Breast epithelium (tissue), 4 donors: Measurements from ENCODE around the gene MAU2. TPM values are rescaled to one million over a fixed set of nuclear protein-coding genes. Genes with fewer than 3 reads are reported as not detected.
A peak's percentile ranks its signal among the peaks of the same experiment; 100 is the strongest.

Source experiments
- DNase-seq, 2 donors: peaks; one replicate each; pipeline ENCODE4 v3.0.0-alpha.2; 2019; ENCODE audit warnings: low spot score in 2 of 2
- H3K27ac ChIP-seq, 2 donors: fragments of 200-600 bp; sonication (generic) in 1 of 2; one replicate each; pipeline ENCODE4 v1.5.1; 2016 to 2019; ENCODE audit warnings: mild to moderate bottlenecking in 1 of 2
- H3K27me3 ChIP-seq, 2 donors: fragments of 200-600 bp; sonication (generic) in 1 of 2; one replicate each; pipeline versions ENCODE4 v1.5.1 to v1.6.0; 2017 to 2019; ENCODE audit warnings: control low read depth in 1 of 2, mild to moderate bottlenecking in 1 of 2
- H3K36me3 ChIP-seq: fragments of 200-600 bp; one replicate; pipeline ENCODE4 v1.5.1; 2019
- H3K4me1 ChIP-seq, 2 donors: fragments of 200-600 bp; sonication (generic); one replicate each; pipeline ENCODE4 v1.5.1; 2016 to 2019; ENCODE audit warnings: control low read depth in 1 of 2
- H3K4me3 ChIP-seq, 3 donors: fragments of 200-600 bp; sonication (generic); 1 replicate in 2 of 3; 2 replicates in 1 of 3; pipeline ENCODE4 v1.5.1; 2016 to 2019; ENCODE audit warnings: mild to moderate bottlenecking in 3 of 3, moderate library complexity in 2 of 3
- H3K9me3 ChIP-seq, 2 donors: fragments of 200-600 bp; sonication (generic) in 1 of 2; one replicate each; pipeline ENCODE4 v1.5.1; 2016 to 2019; ENCODE audit warnings: control low read depth in 1 of 2
- POLR2A ChIP-seq: fragments of 450-650 bp; IDR thresholded peaks from one replicate; pipeline ENCODE4 v1.6.1; 2016; ENCODE audit warnings: antibody characterized with exemption, mild to moderate bottlenecking, moderate library complexity
- POLR2AphosphoS5 ChIP-seq, 3 donors: sonication (generic); formaldehyde crosslinking; IDR thresholded peaks; one replicate each; pipeline ENCODE4 v1.6.1; 2017; ENCODE audit warnings: antibody characterized with exemption in 3 of 3
- intact Hi-C: fragments of 100-400 bp; cut with DNase I; formaldehyde crosslinking; loops from one replicate; pipeline ENCODE4 v1.15.1; 2023; ENCODE audit warnings: low total_unique reads
- total RNA-seq, 3 donors: library from RNA; depleted of rRNA; stranded (reverse); fragments of >200 nt; gene quantifications; one replicate each; pipeline ENCODE4 v1.1.0, GENCODE V29; 2016
- TF ChIP-seq, protein P1 (sequence below), 3 donors: fragments of 450-650 bp; IDR thresholded peaks; one replicate each; pipeline ENCODE4 v1.5.1; 2016 to 2017; ENCODE audit warnings: antibody characterized with exemption in 3 of 3, mild to moderate bottlenecking in 3 of 3, moderate library complexity in 3 of 3

Gene MAU2
- total RNA-seq, 3 donors from 2014 or later, result 33.4 to 59.4 (median 53.1) TPM

DNA sequence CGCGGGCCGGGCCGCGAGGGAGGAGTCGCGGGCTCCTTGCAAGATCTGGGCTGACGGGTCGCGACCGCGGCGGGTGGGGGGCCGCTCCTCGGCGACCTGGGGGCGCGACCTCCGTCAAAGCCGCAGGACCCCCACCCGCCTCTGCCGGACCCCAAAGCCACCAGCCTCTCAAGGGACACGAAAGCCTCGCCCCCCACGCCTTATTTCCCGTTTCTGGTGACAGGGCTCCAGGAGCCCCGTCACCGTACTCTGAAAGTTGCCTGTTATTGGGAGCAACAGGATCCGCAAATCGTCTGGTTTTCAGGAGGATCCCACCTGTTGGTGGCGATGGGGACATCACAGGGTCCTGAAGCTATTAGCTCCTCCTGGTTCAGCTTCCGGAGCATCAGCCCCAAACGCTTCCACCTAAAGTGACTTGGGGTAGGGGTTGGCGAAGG lies 530 bp downstream of the MAU2 start:
- Histone ChIP-seq H3K9me3 (no peaks in the 10 kb centered on the region), H3K36me3 (no peaks in the 10 kb centered on the region), H3K27ac (peak overlapping the region; percentile 93 to 95), H3K27me3 (no peaks in the 10 kb centered on the region), H3K4me1 (peaks cover 3 to 10% of the 10 kb centered on the region in 2 donors), H3K4me3 (peak overlapping the region; percentile 98 to 100 (median 100))
- intact Hi-C loops, result no loop called here
- no peak for DNase-seq
- TF ChIP-seq POLR2AphosphoS5 (IDR thresholded peaks at IDR 0.05), result no peak
- TF ChIP-seq POLR2A, result no peak
- TF ChIP-seq, protein P1, sequence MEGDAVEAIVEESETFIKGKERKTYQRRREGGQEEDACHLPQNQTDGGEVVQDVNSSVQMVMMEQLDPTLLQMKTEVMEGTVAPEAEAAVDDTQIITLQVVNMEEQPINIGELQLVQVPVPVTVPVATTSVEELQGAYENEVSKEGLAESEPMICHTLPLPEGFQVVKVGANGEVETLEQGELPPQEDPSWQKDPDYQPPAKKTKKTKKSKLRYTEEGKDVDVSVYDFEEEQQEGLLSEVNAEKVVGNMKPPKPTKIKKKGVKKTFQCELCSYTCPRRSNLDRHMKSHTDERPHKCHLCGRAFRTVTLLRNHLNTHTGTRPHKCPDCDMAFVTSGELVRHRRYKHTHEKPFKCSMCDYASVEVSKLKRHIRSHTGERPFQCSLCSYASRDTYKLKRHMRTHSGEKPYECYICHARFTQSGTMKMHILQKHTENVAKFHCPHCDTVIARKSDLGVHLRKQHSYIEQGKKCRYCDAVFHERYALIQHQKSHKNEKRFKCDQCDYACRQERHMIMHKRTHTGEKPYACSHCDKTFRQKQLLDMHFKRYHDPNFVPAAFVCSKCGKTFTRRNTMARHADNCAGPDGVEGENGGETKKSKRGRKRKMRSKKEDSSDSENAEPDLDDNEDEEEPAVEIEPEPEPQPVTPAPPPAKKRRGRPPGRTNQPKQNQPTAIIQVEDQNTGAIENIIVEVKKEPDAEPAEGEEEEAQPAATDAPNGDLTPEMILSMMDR (IDR thresholded peaks at IDR 0.05), result no peak

DNA sequence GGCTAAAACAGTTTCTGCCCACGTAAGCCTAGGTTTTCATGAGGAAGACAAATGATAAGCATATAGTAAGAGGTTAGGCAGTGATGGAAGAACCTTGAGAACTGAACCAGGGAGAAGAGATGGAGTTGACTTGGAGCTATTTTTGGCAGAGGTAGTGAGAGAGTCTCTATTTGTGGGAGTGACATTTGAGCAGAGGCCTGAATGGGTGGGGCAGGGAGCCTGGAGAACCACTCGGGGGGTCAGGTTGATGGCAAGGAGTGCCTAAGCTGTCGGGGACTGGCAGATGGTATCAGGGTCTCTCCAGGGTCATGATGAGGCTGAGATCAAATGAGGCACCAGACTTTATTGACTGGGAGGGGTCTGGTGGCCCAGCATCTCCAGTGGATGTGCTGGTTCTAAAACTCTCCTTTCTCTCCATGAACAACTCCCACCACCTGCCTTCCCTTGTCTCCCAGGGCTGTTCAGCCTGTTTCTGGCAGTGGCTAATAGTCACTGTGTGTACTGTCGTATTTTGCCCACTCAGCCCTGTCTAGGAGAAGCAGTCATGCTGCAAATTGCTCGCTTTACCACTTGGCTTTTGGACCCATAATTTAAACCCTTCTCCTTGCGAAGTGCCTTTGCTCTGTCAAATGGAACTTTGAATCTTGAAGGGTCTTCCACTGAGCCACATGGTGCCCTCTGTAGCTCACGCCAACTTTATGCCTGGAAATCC lies 3.6 kb downstream of the MAU2 start:
- peaks cover 3 to 6% of the 10 kb centered on the region in 2 donors for H3K4me1 ChIP-seq
- H3K27ac ChIP-seq, result no peak overlapping the region
- H3K27me3 ChIP-seq, result no peaks in the 10 kb centered on the region
- no peaks in the 10 kb centered on the region for H3K9me3 ChIP-seq
- no peak for DNase-seq
- no peak overlapping the region for H3K4me3 ChIP-seq
- intact Hi-C loops, result no loop called here
- no peaks in the 10 kb centered on the region for H3K36me3 ChIP-seq
- TF ChIP-seq, protein P1 (IDR thresholded peaks at IDR 0.05), result no peak
- TF ChIP-seq POLR2AphosphoS5 (IDR thresholded peaks at IDR 0.05) (no peak), POLR2A (no peak)

DNA sequence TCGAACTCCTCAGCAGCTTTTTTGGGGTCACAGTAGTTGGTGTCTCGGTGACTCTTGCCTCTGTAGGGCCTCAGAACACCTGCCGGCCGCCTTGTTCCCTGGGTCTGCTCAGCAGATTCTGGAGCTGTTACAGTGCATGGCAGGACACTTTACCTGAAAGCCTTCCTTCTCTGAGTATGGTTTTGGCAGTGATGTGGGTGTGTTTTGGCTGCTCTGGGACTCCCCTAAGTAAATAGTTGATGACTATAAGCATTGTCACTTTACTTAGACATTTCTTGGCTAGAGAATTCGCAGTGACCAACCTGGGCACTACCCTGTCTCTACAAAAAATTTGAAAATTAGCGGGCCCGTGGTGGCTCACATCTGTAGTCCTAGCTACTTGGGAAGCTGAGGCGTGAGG lies 7.0 kb downstream of the MAU2 start:
- Histone ChIP-seq H3K4me1 (no peaks in the 10 kb centered on the region), H3K4me3 (no peak overlapping the region), H3K27ac (no peak overlapping the region), H3K27me3 (no peaks in the 10 kb centered on the region), H3K9me3 (no peaks in the 10 kb centered on the region), H3K36me3 (no peaks in the 10 kb centered on the region)
- no peak for DNase-seq
- intact Hi-C loops, result no loop called here
- TF ChIP-seq POLR2A, result no peak
- TF ChIP-seq, protein P1 (IDR thresholded peaks at IDR 0.05), result no peak
- TF ChIP-seq POLR2AphosphoS5 (IDR thresholded peaks at IDR 0.05), result no peak

DNA sequence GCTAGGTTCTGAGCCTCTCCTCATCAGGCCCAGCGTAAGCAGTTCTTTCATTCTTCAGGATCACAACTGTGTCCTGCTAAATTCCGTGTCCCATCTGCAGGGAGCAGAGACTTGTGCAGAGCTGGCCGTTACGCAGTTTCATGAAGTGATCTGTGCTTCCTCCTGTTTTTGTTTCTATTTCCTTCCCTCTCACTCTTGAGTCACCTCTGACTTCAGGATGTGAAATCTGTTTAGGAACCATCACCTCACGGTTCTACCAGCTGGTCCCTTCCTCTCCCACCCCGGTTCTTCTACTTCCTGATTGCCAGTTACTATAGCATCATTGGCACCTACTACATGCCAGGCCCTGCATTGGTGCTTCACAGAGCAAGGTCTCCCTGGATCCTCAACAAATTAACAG lies 8.5 kb downstream of the MAU2 start:
- no peak overlapping the region for H3K4me3 ChIP-seq
- TF ChIP-seq, protein P1 (IDR thresholded peaks at IDR 0.05), result no peak
- TF ChIP-seq POLR2A (no peak), POLR2AphosphoS5 (IDR thresholded peaks at IDR 0.05) (no peak)
- no peaks in the 10 kb centered on the region for H3K27me3 ChIP-seq
- H3K27ac ChIP-seq, result no peak overlapping the region
- intact Hi-C loops, result no loop called here
- H3K36me3 ChIP-seq, result no peaks in the 10 kb centered on the region
- no peaks in the 10 kb centered on the region for H3K4me1 ChIP-seq
- DNase-seq, result no peak
- no peaks in the 10 kb centered on the region for H3K9me3 ChIP-seq

DNA sequence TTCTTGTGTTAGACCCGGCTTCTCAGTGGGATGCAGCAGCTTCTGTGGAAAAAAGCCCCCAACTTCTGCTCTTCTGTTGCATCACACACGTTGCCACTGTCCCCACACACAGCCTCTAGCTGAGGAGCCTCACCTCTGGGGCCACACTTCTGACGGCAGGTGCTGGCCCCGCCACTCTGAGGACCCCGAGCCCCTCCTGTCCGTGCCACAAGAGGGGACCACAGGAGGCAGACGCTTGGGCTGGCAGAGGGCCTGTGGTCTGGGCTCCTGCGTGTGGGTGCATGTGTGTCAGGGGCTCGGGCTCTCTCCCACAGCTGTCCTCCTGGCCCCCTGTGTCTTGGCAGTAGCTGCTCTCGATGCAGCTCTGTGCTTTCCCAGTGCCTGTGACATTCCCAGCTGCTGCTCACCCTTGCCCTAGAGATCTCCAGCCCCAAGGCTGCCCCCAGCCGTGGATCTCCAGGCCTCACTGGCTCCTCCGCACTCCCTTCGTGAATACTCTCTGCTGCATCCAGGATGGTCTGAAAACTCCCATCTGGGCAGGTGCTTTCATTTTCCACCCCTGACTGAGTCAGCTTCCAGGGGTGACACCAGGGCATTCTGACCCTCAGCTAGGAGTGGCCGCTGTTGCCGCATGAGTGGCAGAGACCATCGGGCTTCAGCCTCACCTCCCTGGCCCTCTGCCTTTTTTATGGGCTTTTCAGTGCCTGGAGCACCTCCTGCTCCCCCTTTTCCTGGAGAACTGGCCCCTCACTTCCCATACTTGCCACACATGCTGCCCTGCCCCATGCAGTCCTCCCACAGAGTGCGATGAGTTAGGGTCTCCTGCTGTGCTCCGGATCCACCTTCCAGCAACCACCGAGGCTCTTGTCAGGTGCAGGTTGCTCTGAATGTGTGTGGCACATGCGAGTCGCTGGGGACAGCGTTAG lies 13.7 kb downstream of the MAU2 start:
- peaks cover 0 to 5% of the 10 kb centered on the region in 2 donors for H3K4me1 ChIP-seq
- no peaks in the 10 kb centered on the region for H3K36me3 ChIP-seq
- H3K27me3 ChIP-seq, result no peaks in the 10 kb centered on the region
- no peak for DNase-seq
- TF ChIP-seq, protein P1 (IDR thresholded peaks at IDR 0.05), result no peak
- TF ChIP-seq POLR2AphosphoS5 (IDR thresholded peaks at IDR 0.05) (no peak), POLR2A (no peak)
- H3K9me3 ChIP-seq, result no peaks in the 10 kb centered on the region
- peak overlapping the region in 1 of 2 donors; percentile 57 for H3K27ac ChIP-seq
- intact Hi-C loops, result no loop called here
- H3K4me3 ChIP-seq, result no peak overlapping the region
